Liver (tissue), 9 donors: ENCODE measurements around the gene FAM110D. TPM values are rescaled to one million over a fixed set of nuclear protein-coding genes. Genes with fewer than 3 reads are reported as not detected.

Source experiments
- DNase-seq: peaks from one replicate; pipeline ENCODE4 v3.0.0-alpha.2; 2017; ENCODE audit warnings: low spot score
- H3K27ac ChIP-seq, 2 donors: one replicate each; pipeline ENCODE4 v1.7.0; 2013; ENCODE audit warnings: inconsistent platforms in 2 of 2, low read length in 2 of 2, control low read depth in 1 of 2, low read depth in 1 of 2, mild to moderate bottlenecking in 1 of 2
- H3K27me3 ChIP-seq, 4 donors: one replicate each; pipeline versions ENCODE4 v1.6.1 to v1.7.0; 2013; ENCODE audit warnings: low read length in 3 of 4, inconsistent platforms in 1 of 4, mild to moderate bottlenecking in 1 of 4, moderate library complexity in 1 of 4; ENCODE audit not compliant: control insufficient read depth in 4 of 4, insufficient read depth in 4 of 4
- H3K36me3 ChIP-seq, 4 donors: one replicate each; pipeline versions ENCODE4 v1.6.1 to v1.7.0; 2013; ENCODE audit warnings: low read length in 3 of 4, mild to moderate bottlenecking in 3 of 4, low read depth in 1 of 4, moderate library complexity in 1 of 4; ENCODE audit not compliant: control insufficient read depth in 4 of 4, insufficient read depth in 3 of 4
- H3K4me1 ChIP-seq, 4 donors: one replicate each; pipeline versions ENCODE4 v1.6.1 to v1.7.0; 2013; ENCODE audit warnings: low read length in 3 of 4, mild to moderate bottlenecking in 3 of 4, moderate library complexity in 1 of 4; ENCODE audit not compliant: control insufficient read depth in 4 of 4, insufficient read depth in 4 of 4
- H3K4me3 ChIP-seq, 3 donors: one replicate each; pipeline versions ENCODE4 v1.6.1 to v1.7.0; 2013; ENCODE audit warnings: low read length in 3 of 3, control low read depth in 1 of 3, low read depth in 1 of 3, mild to moderate bottlenecking in 1 of 3
- H3K9ac ChIP-seq, 2 donors: one replicate each; pipeline ENCODE4 v1.7.0; 2013; ENCODE audit warnings: low read length in 2 of 2, mild to moderate bottlenecking in 2 of 2, moderate library complexity in 2 of 2, control low read depth in 1 of 2, low read depth in 1 of 2
- H3K9me3 ChIP-seq, 4 donors: one replicate each; pipeline versions ENCODE4 v1.6.1 to v1.7.0; 2013; ENCODE audit warnings: low read length in 3 of 4; ENCODE audit not compliant: control insufficient read depth in 4 of 4
- ATF3 ChIP-seq: IDR thresholded peaks from 2 replicates; pipeline ENCODE4 v1.6.1; 2016; ENCODE audit warnings: antibody characterized with exemption
- EGR1 ChIP-seq, 2 donors: IDR thresholded peaks; 2 replicates each; pipeline ENCODE4 v1.6.1; 2016 to 2018; ENCODE audit warnings: antibody characterized with exemption in 2 of 2, low read depth in 2 of 2
- FOXA1 ChIP-seq: IDR thresholded peaks from 2 replicates; pipeline ENCODE4 v1.6.1; 2016; ENCODE audit warnings: antibody characterized with exemption
- FOXA2 ChIP-seq: IDR thresholded peaks from 2 replicates; pipeline ENCODE4 v1.6.1; 2016; ENCODE audit warnings: antibody characterized with exemption
- GABPA ChIP-seq, 2 donors: IDR thresholded peaks in 1 of 2; conservative IDR thresholded peaks in 1 of 2; 2 replicates each; pipeline ENCODE4 v1.6.1; 2016; ENCODE audit warnings: antibody characterized with exemption in 2 of 2, mild to moderate bottlenecking in 1 of 2, moderate library complexity in 1 of 2
- HNF4A ChIP-seq, 2 donors: conservative IDR thresholded peaks; 2 replicates each; pipeline ENCODE4 v1.6.1; 2016; ENCODE audit warnings: antibody characterized with exemption in 2 of 2, mild to moderate bottlenecking in 2 of 2
- HNF4G ChIP-seq: IDR thresholded peaks from 2 replicates; pipeline ENCODE4 v1.6.1; 2016; ENCODE audit warnings: antibody characterized with exemption
- JUND ChIP-seq, 2 donors: IDR thresholded peaks; 2 replicates each; pipeline ENCODE4 v1.6.1; 2016; ENCODE audit warnings: antibody characterized with exemption in 2 of 2
- MAX ChIP-seq: IDR thresholded peaks from 2 replicates; pipeline ENCODE4 v1.6.1; 2016; ENCODE audit warnings: antibody characterized with exemption
- NR2F2 ChIP-seq: IDR thresholded peaks from 2 replicates; pipeline ENCODE4 v1.6.1; 2016; ENCODE audit warnings: antibody characterized with exemption
- RAD21 ChIP-seq, 2 donors: IDR thresholded peaks; 2 replicates each; pipeline ENCODE4 v1.6.1; 2016; ENCODE audit warnings: antibody characterized with exemption in 2 of 2, mild to moderate bottlenecking in 2 of 2
- REST ChIP-seq: IDR thresholded peaks from 2 replicates; pipeline ENCODE4 v1.6.1; 2016; ENCODE audit warnings: antibody characterized with exemption, mild to moderate bottlenecking
- RXRA ChIP-seq, 2 donors: IDR thresholded peaks; 2 replicates each; pipeline ENCODE4 v1.6.1; 2017 to 2018; ENCODE audit warnings: antibody characterized with exemption in 2 of 2, mild to moderate bottlenecking in 1 of 2
- SP1 ChIP-seq: IDR thresholded peaks from 2 replicates; pipeline ENCODE4 v1.6.1; 2018; ENCODE audit warnings: antibody characterized with exemption, mild to moderate bottlenecking
- TAF1 ChIP-seq: conservative IDR thresholded peaks from 2 replicates; pipeline ENCODE4 v1.6.1; 2016; ENCODE audit warnings: antibody characterized with exemption, mild to moderate bottlenecking
- YY1 ChIP-seq: IDR thresholded peaks from 2 replicates; pipeline ENCODE4 v1.6.1; 2016; ENCODE audit warnings: antibody characterized with exemption, mild to moderate bottlenecking
- WGBS: extraction: QIAGEN DNeasy Blood & Tissue Kit; methylation state at CpG from one replicate; pipeline ENCODE4 v1.1.7; 2013; 5-methylcytosine and 5-hydroxymethylcytosine counted together
- polyA plus RNA-seq, 2 donors: library from polyadenylated mRNA; stranded (reverse) in 1 of 2; unstranded in 1 of 2; fragments of 200-250 nt in 1 of 2; fragments of >200 nt in 1 of 2; fragmentation: Nextera tagmentation in 1 of 2; extraction: Ambion mirVana in 1 of 2; gene quantifications; one replicate each; pipeline versions ENCODE4 v1.2.1 to v1.2.3, GENCODE V29; 2013 to 2015
- total RNA-seq, 2 donors: library from RNA; depleted of rRNA; stranded (reverse); fragments of >200 nt; gene quantifications; one replicate each; pipeline ENCODE4 v1.2.3, GENCODE V29; 2014
- TF ChIP-seq, protein P1 (sequence below): IDR thresholded peaks from 2 replicates; pipeline ENCODE4 v1.6.1; 2016; ENCODE audit warnings: antibody characterized with exemption
- TF ChIP-seq, protein P2 (sequence below): fragments of 150-350 bp; IDR thresholded peaks from 2 replicates; pipeline ENCODE4 v1.5.1; 2017; ENCODE audit warnings: improper control_type of control experiment, low read depth, low read length; ENCODE audit not compliant: missing input control
- donor health status: healthy.
- donor health status: healthy.
- donor health status: healthy.
- donor health status: healthy.
- donor health status: healthy.

Gene FAM110D
- total and polyA plus RNA-seq, 4 donors, result 0.10 to 0.50 (median 0.27) TPM

DNA sequence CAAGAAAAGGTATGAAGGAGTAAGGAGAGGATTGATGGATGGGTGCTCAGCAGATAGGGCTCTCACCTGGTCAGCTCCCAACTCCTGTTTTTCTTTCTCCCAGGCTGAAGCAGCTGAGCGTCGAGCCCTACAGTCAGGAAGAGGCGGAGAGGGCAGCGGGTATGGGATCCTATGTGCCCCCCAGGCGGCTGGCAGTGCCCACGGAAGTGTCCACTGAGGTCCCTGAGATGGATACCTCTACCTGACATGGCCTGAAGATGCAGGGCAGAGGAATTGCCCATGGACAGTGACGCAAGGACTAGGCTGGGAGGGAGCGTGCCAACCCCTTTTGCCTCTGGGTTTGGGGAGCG is 11.6 kb downstream of the FAM110D start:
- peak overlapping the region; percentile 59 to 90 (median 84) for H3K4me3 ChIP-seq
- no peak overlapping the region for H3K27ac ChIP-seq
- H3K4me1 ChIP-seq, result peaks cover 6 to 18% (median 7%) of the 10 kb centered on the region in 4 donors
- H3K36me3 ChIP-seq, result no peaks in the 10 kb centered on the region
- H3K9ac ChIP-seq, result peak overlapping the region; percentile 51 to 90
- no peak for DNase-seq
- 79% methylated on average over 9 of the region's 9 CpGs for WGBS
- H3K27me3 ChIP-seq, result no peaks in the 10 kb centered on the region
- no peak for TF ChIP-seq REST
- TF ChIP-seq FOXA1, result no peak
- TF ChIP-seq, protein P1, sequence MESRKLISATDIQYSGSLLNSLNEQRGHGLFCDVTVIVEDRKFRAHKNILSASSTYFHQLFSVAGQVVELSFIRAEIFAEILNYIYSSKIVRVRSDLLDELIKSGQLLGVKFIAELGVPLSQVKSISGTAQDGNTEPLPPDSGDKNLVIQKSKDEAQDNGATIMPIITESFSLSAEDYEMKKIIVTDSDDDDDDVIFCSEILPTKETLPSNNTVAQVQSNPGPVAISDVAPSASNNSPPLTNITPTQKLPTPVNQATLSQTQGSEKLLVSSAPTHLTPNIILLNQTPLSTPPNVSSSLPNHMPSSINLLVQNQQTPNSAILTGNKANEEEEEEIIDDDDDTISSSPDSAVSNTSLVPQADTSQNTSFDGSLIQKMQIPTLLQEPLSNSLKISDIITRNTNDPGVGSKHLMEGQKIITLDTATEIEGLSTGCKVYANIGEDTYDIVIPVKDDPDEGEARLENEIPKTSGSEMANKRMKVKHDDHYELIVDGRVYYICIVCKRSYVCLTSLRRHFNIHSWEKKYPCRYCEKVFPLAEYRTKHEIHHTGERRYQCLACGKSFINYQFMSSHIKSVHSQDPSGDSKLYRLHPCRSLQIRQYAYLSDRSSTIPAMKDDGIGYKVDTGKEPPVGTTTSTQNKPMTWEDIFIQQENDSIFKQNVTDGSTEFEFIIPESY, result no peak
- no peak for TF ChIP-seq EGR1 (IDR thresholded peaks at IDR 0.05; ENCODE audit: low read depth in 2 of 2)
- no peak for TF ChIP-seq MAX
- no peak for TF ChIP-seq RXRA (IDR thresholded peaks at IDR 0.05)
- TF ChIP-seq, protein P2, sequence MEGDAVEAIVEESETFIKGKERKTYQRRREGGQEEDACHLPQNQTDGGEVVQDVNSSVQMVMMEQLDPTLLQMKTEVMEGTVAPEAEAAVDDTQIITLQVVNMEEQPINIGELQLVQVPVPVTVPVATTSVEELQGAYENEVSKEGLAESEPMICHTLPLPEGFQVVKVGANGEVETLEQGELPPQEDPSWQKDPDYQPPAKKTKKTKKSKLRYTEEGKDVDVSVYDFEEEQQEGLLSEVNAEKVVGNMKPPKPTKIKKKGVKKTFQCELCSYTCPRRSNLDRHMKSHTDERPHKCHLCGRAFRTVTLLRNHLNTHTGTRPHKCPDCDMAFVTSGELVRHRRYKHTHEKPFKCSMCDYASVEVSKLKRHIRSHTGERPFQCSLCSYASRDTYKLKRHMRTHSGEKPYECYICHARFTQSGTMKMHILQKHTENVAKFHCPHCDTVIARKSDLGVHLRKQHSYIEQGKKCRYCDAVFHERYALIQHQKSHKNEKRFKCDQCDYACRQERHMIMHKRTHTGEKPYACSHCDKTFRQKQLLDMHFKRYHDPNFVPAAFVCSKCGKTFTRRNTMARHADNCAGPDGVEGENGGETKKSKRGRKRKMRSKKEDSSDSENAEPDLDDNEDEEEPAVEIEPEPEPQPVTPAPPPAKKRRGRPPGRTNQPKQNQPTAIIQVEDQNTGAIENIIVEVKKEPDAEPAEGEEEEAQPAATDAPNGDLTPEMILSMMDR, result no peak
- no peak for TF ChIP-seq HNF4G
- no peak for TF ChIP-seq SP1
- no peak for TF ChIP-seq HNF4A (conservative IDR thresholded peaks at IDR 0.05)
- TF ChIP-seq TAF1, result no peak
- no peak for TF ChIP-seq YY1
- no peak for TF ChIP-seq NR2F2
- no peak for TF ChIP-seq JUND (IDR thresholded peaks at IDR 0.05)
- no peak for TF ChIP-seq ATF3
- no peak for TF ChIP-seq GABPA (IDR thresholded peaks at IDR 0.05 in 1 of 2, conservative IDR thresholded peaks at IDR 0.05 in 1 of 2)
- no peak for TF ChIP-seq FOXA2
- no peak for TF ChIP-seq RAD21 (IDR thresholded peaks at IDR 0.05)
- H3K9me3 ChIP-seq, result no peaks in the 10 kb centered on the region
